ENCODE data around the gene WNT10A. TPM values are rescaled to one million over a fixed set of nuclear protein-coding genes. Genes with fewer than 3 reads are reported as not detected.

Gene WNT10A
- total RNA-seq, 6 donors from 2014 or later = 0.15 to 1.0 (median 0.55) TPM; not detected in 2

- Histone ChIP-seq H3K4me3 (no peak overlapping the region), H3K9me3 (no peaks in the 10 kb centered on the region), H3K36me3 (no peaks in the 10 kb centered on the region), H3K4me1 (peaks cover 19 to 25% (median 20%) of the 10 kb centered on the region in 4 donors), H3K27me3 (peaks cover 2 to 47% (median 28%) of the 10 kb centered on the region in 4 donors), H3K27ac (no peak overlapping the region)
- ATAC-seq (ENCODE audit: low FRiP score in 2 of 2) (no peak), DNase-seq (no peak)
- 22 to 29% methylated on average over 1 of the region's 1 CpG for WGBS, 2 donors
- TF ChIP-seq POLR2AphosphoS5 (IDR thresholded peaks at IDR 0.05) = no peak
- TF ChIP-seq CTCF (IDR thresholded peaks at IDR 0.05) = no peak
- TF ChIP-seq POLR2A (IDR thresholded peaks at IDR 0.05) = no peak
- no peak for TF ChIP-seq EP300 (IDR thresholded peaks at IDR 0.05)
Observed at GRCh38 chr2:218858138-218858445, 22.6 kb upstream of the WNT10A start.

GRCh38 chr2:218858671-218859555 is 21.7 kb upstream of the WNT10A start:
- WGBS, 2 donors = 3 to 4% methylated on average over 44 to 51 of the region's 51 CpGs
- DNase-seq (peak in 1 of 2 donors; percentile 70), ATAC-seq (ENCODE audit: low FRiP score in 2 of 2) (no peak)
- Histone ChIP-seq H3K4me1 (peaks cover 18 to 25% (median 20%) of the 10 kb centered on the region in 4 donors), H3K27me3 (peaks cover 2 to 47% (median 28%) of the 10 kb centered on the region in 4 donors), H3K27ac (no peak overlapping the region), H3K36me3 (no peaks in the 10 kb centered on the region), H3K9me3 (no peaks in the 10 kb centered on the region), H3K4me3 (peak overlapping the region in 3 of 4 donors; percentile 35 to 40 (median 40))
- no peak for TF ChIP-seq POLR2A (IDR thresholded peaks at IDR 0.05)
- TF ChIP-seq EP300 (IDR thresholded peaks at IDR 0.05) = no peak
- no peak for TF ChIP-seq CTCF (IDR thresholded peaks at IDR 0.05)
- TF ChIP-seq POLR2AphosphoS5 (IDR thresholded peaks at IDR 0.05) = no peak

GRCh38 chr2:218859556-218859987 is 21.1 kb upstream of the WNT10A start, which contains the start of gene WNT6:
Gene WNT6, plus strand, starts transcription at chr2:218859805. Its CDS starts 233 bp downstream, at chr2:218860038.
- peak in 1 of 2 donors; percentile 89 for DNase-seq
- peak in 1 of 2 donors; percentile 33 for ATAC-seq (ENCODE audit: low FRiP score in 2 of 2)
- Histone ChIP-seq H3K27ac (no peak within 1 kb of the TSS), H3K9me3 (no peaks in the 10 kb centered on the region), H3K36me3 (no peaks in the 10 kb centered on the region), H3K4me1 (peaks cover 18 to 25% (median 20%) of the 10 kb centered on the region in 4 donors), H3K27me3 (peaks cover 2 to 47% (median 28%) of the 10 kb centered on the region in 4 donors), H3K4me3 (peak within 1 kb of the TSS in 3 of 4 donors; percentile 35 to 40 (median 40))
- WGBS, 2 donors = 1% methylated on average over 13 to 15 of the region's 64 CpGs
- no peak for TF ChIP-seq POLR2A (IDR thresholded peaks at IDR 0.05)
- no peak for TF ChIP-seq EP300 (IDR thresholded peaks at IDR 0.05)
- TF ChIP-seq CTCF (IDR thresholded peaks at IDR 0.05) = no peak
- TF ChIP-seq POLR2AphosphoS5 (IDR thresholded peaks at IDR 0.05) = no peak

- H3K9me3 ChIP-seq = no peaks in the 10 kb centered on the region
- DNase-seq (no peak), ATAC-seq (ENCODE audit: low FRiP score in 2 of 2) (no peak)
- H3K36me3 ChIP-seq = no peaks in the 10 kb centered on the region
- no peak overlapping the region for H3K27ac ChIP-seq
- TF ChIP-seq POLR2A (IDR thresholded peaks at IDR 0.05) = no peak
- no peak for TF ChIP-seq CTCF (IDR thresholded peaks at IDR 0.05)
- TF ChIP-seq POLR2AphosphoS5 (IDR thresholded peaks at IDR 0.05) = no peak
- no peak for TF ChIP-seq EP300 (IDR thresholded peaks at IDR 0.05)
- 4 to 8% methylated on average over 21 to 41 of the region's 47 CpGs for WGBS, 2 donors
- peak overlapping the region in 3 of 4 donors; percentile 35 to 40 (median 40) for H3K4me3 ChIP-seq
- H3K4me1 ChIP-seq = peaks cover 18 to 25% (median 20%) of the 10 kb centered on the region in 4 donors
- H3K27me3 ChIP-seq = peaks cover 2 to 46% (median 28%) of the 10 kb centered on the region in 4 donors
Observed at GRCh38 chr2:218859988-218860831, 20.4 kb upstream of the WNT10A start.
